SK-N-SH (cell line): ENCODE results near the gene YEATS4. TPM values are rescaled to one million over a fixed set of nuclear protein-coding genes. Genes with fewer than 3 reads are reported as not detected.

Experiments used
- CTCF ChIA-PET: fragments of 300-600, 350-600 bp; formaldehyde crosslinking; extraction: SDS; loops from one replicate; lab custom pipeline; 2021; lab: Yijun Ruan, JAX
- POLR2A ChIA-PET: fragments of 350-600 bp; sonication (Branson Sonifier 250); formaldehyde crosslinking; extraction: SDS; loops from one replicate; lab custom pipeline; 2020; ENCODE audit warnings: antibody characterized with exemption, inconsistent platforms; lab: Yijun Ruan, JAX
- DNase-seq: peaks from one replicate; pipeline ENCODE4 v3.0.0; 2012
- H2AFZ ChIP-seq: fragments of 200-600 bp; sonication (generic); 2 replicates; pipeline ENCODE4 v1.8.1; 2016; ENCODE audit warnings: antibody characterized with exemption, mild to moderate bottlenecking, low read depth
- H3F3A ChIP-seq: fragments of 200-600 bp; sonication (generic); replicated peaks from 2 replicates; pipeline ENCODE3; 2016; ENCODE audit warnings: antibody characterized with exemption, mild to moderate bottlenecking; ENCODE audit not compliant: insufficient read depth
- H3K27ac ChIP-seq, 2 experiments: fragments of 200-500 bp in 1 of 2; fragments of 200-600 bp in 1 of 2; sonication (Bioruptor generic) in 1 of 2; sonication (generic), shearing (Covaris generic) in 1 of 2; 2 replicates each; pipeline versions ENCODE4 v1.5.1 to v1.6.1; 2014 to 2016; ENCODE audit warnings: low read depth in 2 of 2, inconsistent platforms in 1 of 2, low read length in 1 of 2, mild to moderate bottlenecking in 1 of 2, mixed read lengths in 1 of 2
- H3K27me3 ChIP-seq: fragments of 200-600 bp; sonication (generic), shearing (Covaris generic); 2 replicates; pipeline ENCODE4 v1.6.1; 2016; ENCODE audit warnings: mixed run types; ENCODE audit not compliant: insufficient read depth
- H3K36me3 ChIP-seq, 2 experiments: fragments of 200-500 bp in 1 of 2; fragments of 200-600 bp in 1 of 2; sonication (Bioruptor generic) in 1 of 2; sonication (generic) in 1 of 2; replicated peaks in 1 of 2; 2 replicates each; pipeline versions ENCODE3 to v1.5.1; 2014 to 2016; ENCODE audit warnings: low read length in 1 of 2, mild to moderate bottlenecking in 1 of 2; ENCODE audit not compliant: insufficient read depth in 2 of 2, control insufficient read depth in 1 of 2
- H3K4me1 ChIP-seq, 2 experiments: fragments of 200-500 bp in 1 of 2; fragments of 200-600 bp in 1 of 2; sonication (Bioruptor generic) in 1 of 2; sonication (generic), shearing (Covaris generic) in 1 of 2; 2 replicates each; pipeline versions ENCODE4 v1.5.1 to v1.6.1; 2014 to 2016; ENCODE audit warnings: low read depth in 1 of 2, low read length in 1 of 2, mixed run types in 1 of 2; ENCODE audit not compliant: insufficient read depth in 2 of 2, control insufficient read depth in 1 of 2
- H3K4me2 ChIP-seq: fragments of 200-600 bp; sonication (generic), shearing (Covaris generic); 2 replicates; pipeline ENCODE4 v1.6.1; 2017; ENCODE audit warnings: mixed run types
- H3K4me3 ChIP-seq, 2 experiments: fragments of 200-500 bp in 1 of 2; fragments of 200-600 bp in 1 of 2; sonication (Bioruptor generic) in 1 of 2; sonication (generic), shearing (Covaris generic) in 1 of 2; 2 replicates each; pipeline versions ENCODE4 v1.5.1 to v1.8.1; 2014 to 2016; ENCODE audit warnings: low read depth in 2 of 2, inconsistent platforms in 1 of 2, low read length in 1 of 2, mild to moderate bottlenecking in 1 of 2, mixed read lengths in 1 of 2, moderate library complexity in 1 of 2
- H3K79me2 ChIP-seq: fragments of 200-600 bp; sonication (generic); 2 replicates; pipeline ENCODE4 v1.8.1; 2017; ENCODE audit warnings: mild to moderate bottlenecking; ENCODE audit not compliant: insufficient read depth
- H3K9ac ChIP-seq: fragments of 200-600 bp; sonication (generic); 2 replicates; pipeline ENCODE4 v1.6.1; 2017; ENCODE audit warnings: mixed run types
- H3K9me2 ChIP-seq: fragments of 200-600 bp; sonication (generic); 2 replicates; pipeline ENCODE4 v1.6.1; 2017; ENCODE audit warnings: mixed run types
- H3K9me3 ChIP-seq: fragments of 200-600 bp; sonication (generic); 2 replicates; pipeline ENCODE4 v1.6.1; 2017; ENCODE audit warnings: mixed run types, mild to moderate bottlenecking, moderate library complexity
- H4K20me1 ChIP-seq: fragments of 200-600 bp; sonication (generic); 2 replicates; pipeline ENCODE4 v1.6.1; 2017; ENCODE audit warnings: mild to moderate bottlenecking, mixed run types; ENCODE audit not compliant: insufficient read depth
- CTCF ChIP-seq: fragments of 200-600 bp; sonication (generic); IDR thresholded peaks from 2 replicates; pipeline ENCODE4 v1.6.1; 2017; ENCODE audit warnings: antibody characterized with exemption, mild to moderate bottlenecking, moderate library complexity
- ELF1 ChIP-seq: IDR thresholded peaks from 2 replicates; pipeline ENCODE4 v1.4.0; 2012
- EP300 ChIP-seq, 2 experiments: IDR thresholded peaks; 2 replicates each; pipeline versions ENCODE4 v1.4.0 to v1.6.1; 2012; ENCODE audit warnings: borderline replicate concordance in 1 of 2, low read depth in 1 of 2, low read length in 1 of 2
- EZH2phosphoT487 ChIP-seq: fragments of 200-600 bp; sonication (generic); IDR thresholded peaks from 2 replicates; pipeline ENCODE4 v1.6.1; 2017; ENCODE audit warnings: low read depth, mixed run types, mild to moderate bottlenecking, antibody characterized with exemption, moderate library complexity, borderline replicate concordance
- FOSL2 ChIP-seq: IDR thresholded peaks from 2 replicates; pipeline ENCODE4 v1.4.0; 2012; ENCODE audit warnings: low read depth, mild to moderate bottlenecking, moderate library complexity, borderline replicate concordance
- FOXM1 ChIP-seq: IDR thresholded peaks from 2 replicates; pipeline ENCODE4 v1.4.0; 2012; ENCODE audit warnings: low read depth, mild to moderate bottlenecking
- GATA2 ChIP-seq: sonication (generic); formaldehyde crosslinking; IDR thresholded peaks from 2 replicates; pipeline ENCODE4 v1.5.0; 2020; ENCODE audit warnings: mild to moderate bottlenecking, missing genetic modification reagents
- MXI1 ChIP-seq: IDR thresholded peaks from 2 replicates; pipeline ENCODE4 v1.6.1; 2012; ENCODE audit warnings: mild to moderate bottlenecking, low read depth, low read length, improper control_type of control experiment
- NRF1 ChIP-seq: IDR thresholded peaks from 2 replicates; pipeline ENCODE4 v1.6.1; 2012; ENCODE audit warnings: low read depth, mild to moderate bottlenecking, low read length
- PBX3 ChIP-seq: IDR thresholded peaks from 2 replicates; pipeline ENCODE4; 2012
- RCOR1 ChIP-seq: fragments of 150-350 bp; IDR thresholded peaks from 2 replicates; pipeline ENCODE4 v1.6.1; 2017; ENCODE audit warnings: antibody characterized with exemption, low read length
- RFX5 ChIP-seq: IDR thresholded peaks from 2 replicates; pipeline ENCODE4 v1.6.1; 2012; ENCODE audit warnings: mild to moderate bottlenecking, improper control_type of control experiment, low read length
- RXRA ChIP-seq: IDR thresholded peaks from 2 replicates; pipeline ENCODE4 v1.4.0; 2012; ENCODE audit warnings: low read depth, mild to moderate bottlenecking, borderline replicate concordance
- SIN3A ChIP-seq: IDR thresholded peaks from 2 replicates; pipeline ENCODE4 v1.6.1; 2012; ENCODE audit warnings: low read depth, mild to moderate bottlenecking, low read length, moderate library complexity, borderline replicate concordance
- SMC3 ChIP-seq: IDR thresholded peaks from 2 replicates; pipeline ENCODE4 v1.6.1; 2012; ENCODE audit warnings: low read depth, low read length, improper control_type of control experiment
- TCF12 ChIP-seq: IDR thresholded peaks from 2 replicates; pipeline ENCODE4 v1.4.0; 2012
- USF2 ChIP-seq: fragments of 150-350 bp; IDR thresholded peaks from 2 replicates; pipeline ENCODE4 v1.6.1; 2017; ENCODE audit warnings: antibody characterized with exemption, low read length, low read depth, borderline replicate concordance
- WGBS: methylation state at CpG from one replicate; pipeline ENCODE4 v1.1.6; 2017; ENCODE audit warnings: low lambda C conversion rate; 5-methylcytosine and 5-hydroxymethylcytosine counted together
- polyA plus RNA-seq, 3 experiments: library from polyadenylated mRNA; depleted of rRNA; stranded (reverse); fragments of >200 nt; gene quantifications; 2 replicates each; pipeline ENCODE4 v1.2.3, GENCODE V29; 2012

Gene YEATS4
- polyA plus RNA-seq, 1 of the 3 experiments (the other 2 are of a cell fraction) = 11.4 TPM

GRCh38 chr12:69396963-69397362, 37.4 kb downstream of the YEATS4 start:
- H3K9me2 ChIP-seq = no peaks in the 10 kb centered on the region
- H3K9ac ChIP-seq = no peak overlapping the region
- H3K4me3 ChIP-seq = no peak overlapping the region
- H3K27me3 ChIP-seq = no peaks in the 10 kb centered on the region
- peaks cover 0 to 5% of the 10 kb centered on the region in 2 experiments; a peak in 1 of 4 replicates for H3K4me1 ChIP-seq
- H3K4me2 ChIP-seq = no peak overlapping the region
- WGBS = 92% methylated on average over 3 of the region's 3 CpGs
- H3F3A ChIP-seq = no peaks in the 10 kb centered on the region
- H3K36me3 ChIP-seq = peaks cover 3 to 21% of the 10 kb centered on the region in 2 experiments
- no peak for DNase-seq
- TF ChIP-seq EZH2phosphoT487 (no peak), FOSL2 (no peak), RCOR1 (no peak), USF2 (no peak)
- ChIA-PET CTCF (interaction anchor here (0.8 to 1.2 kb wide), 2 partner anchors 112 to 174 kb away, joined by 3 read pairs; no protein-coding TSS in a partner anchor), POLR2A (no interaction called here)
- no peaks in the 10 kb centered on the region for H4K20me1 ChIP-seq
- H3K79me2 ChIP-seq = no peaks in the 10 kb centered on the region
- no peaks in the 10 kb centered on the region for H3K9me3 ChIP-seq
- no peak overlapping the region for H3K27ac ChIP-seq
- no peak overlapping the region for H2AFZ ChIP-seq

- WGBS = 83% methylated on average over 3 of the region's 3 CpGs
- CTCF ChIA-PET = no interaction called here
These were observed 38.4 kb downstream of the YEATS4 start for GRCh38 chr12:69397978-69398377.

More at GRCh38 chr12:69397978-69398377, 38.4 kb downstream of the YEATS4 start:
- no peak overlapping the region for H2AFZ ChIP-seq
- H3K27ac ChIP-seq = no peak overlapping the region
- no peak for TF ChIP-seq EP300 (IDR thresholded peaks at IDR 0.05; ENCODE audit: borderline replicate concordance in 1 of 2, low read depth in 1 of 2, low read length in 1 of 2)
- TF ChIP-seq RCOR1 = no peak
- no peak for TF ChIP-seq NRF1
- TF ChIP-seq USF2 = no peak
- TF ChIP-seq RFX5 = no peak
- TF ChIP-seq RXRA = no peak
- no peak for TF ChIP-seq SMC3
- no peak for TF ChIP-seq MXI1
- no peak for TF ChIP-seq FOXM1
- no peak for TF ChIP-seq CTCF
- no peak for TF ChIP-seq SIN3A
- TF ChIP-seq TCF12 = no peak; the same call in 1 of the 2 replicates
- no peak for TF ChIP-seq ELF1
- no peak for TF ChIP-seq GATA2 (CRISPR knock-in tag)
- TF ChIP-seq PBX3 = no peak
- H3K9ac ChIP-seq = no peak overlapping the region
- POLR2A ChIA-PET = no interaction called here
- no peaks in the 10 kb centered on the region for H3F3A ChIP-seq
- no peak for DNase-seq
- no peaks in the 10 kb centered on the region; a peak in 1 of 4 replicates for H3K4me1 ChIP-seq
- H3K4me3 ChIP-seq = no peak overlapping the region
- H4K20me1 ChIP-seq = no peaks in the 10 kb centered on the region
- H3K4me2 ChIP-seq = no peak overlapping the region
- H3K9me2 ChIP-seq = no peaks in the 10 kb centered on the region
- no peaks in the 10 kb centered on the region for H3K27me3 ChIP-seq
- H3K36me3 ChIP-seq = peaks cover 3 to 16% of the 10 kb centered on the region in 2 experiments
- no peaks in the 10 kb centered on the region for H3K79me2 ChIP-seq
- H3K9me3 ChIP-seq = no peaks in the 10 kb centered on the region
